Lower lobe of right lung (tissue), 2 donors: ENCODE results near the gene TRDMT1. TPM values are rescaled to one million over a fixed set of nuclear protein-coding genes. Genes with fewer than 3 reads are reported as not detected.
A peak's percentile ranks its signal among the peaks of the same experiment; 100 is the strongest.

Experiments
- ATAC-seq, 2 donors: fragments of 200-7000 bp; cut with Tn5 transposase; one replicate each; pipeline ENCODE4 v1.9.1; 2020 to 2022; ENCODE audit warnings: mild to moderate bottlenecking in 2 of 2, moderate library complexity in 2 of 2
- DNase-seq: peaks from one replicate; pipeline ENCODE4 v3.0.0-alpha.2; 2020
- H3K27ac ChIP-seq: fragments of 200-600 bp; one replicate; pipeline ENCODE4 v1.8.0; 2022
- H3K27me3 ChIP-seq: fragments of 200-600 bp; one replicate; pipeline ENCODE4 v1.8.0; 2022; ENCODE audit warnings: low read depth
- H3K36me3 ChIP-seq: fragments of 200-600 bp; one replicate; pipeline ENCODE4 v1.8.0; 2022; ENCODE audit warnings: mild to moderate bottlenecking
- H3K4me1 ChIP-seq: fragments of 200-600 bp; one replicate; pipeline ENCODE4 v1.8.0; 2022
- H3K4me3 ChIP-seq: fragments of 200-600 bp; one replicate; pipeline ENCODE4 v1.8.0; 2022; ENCODE audit warnings: mild to moderate bottlenecking
- H3K9me3 ChIP-seq: fragments of 200-600 bp; one replicate; pipeline ENCODE4 v1.8.0; 2022
- CTCF ChIP-seq: fragments of 200-600 bp; IDR thresholded peaks from one replicate; pipeline ENCODE4 v1.8.0; 2022; ENCODE audit warnings: antibody characterized with exemption, mild to moderate bottlenecking
- intact Hi-C: fragments of 100-400 bp; cut with DNase I; formaldehyde crosslinking; loops from one replicate; pipeline ENCODE4 v1.11.0; 2022
- total RNA-seq: library from RNA; stranded (reverse); fragmentation: NEBNext Ultra II Directional; extraction: Animal tissue kit (Norgen Biotek cat#: 25700); gene quantifications from one replicate; pipeline ENCODE4 v1.2.1, GENCODE V29; 2021
- donor health status: DM: no; HTN: yes; CAD: no; lungs with severe emphysema.

The TRDMT1 gene
- total RNA-seq, 1 donor from 2014 or later = 7.9 TPM

- Histone ChIP-seq H3K36me3 (no peaks in the 10 kb centered on the region), H3K27ac (no peak overlapping the region), H3K4me3 (no peak overlapping the region), H3K4me1 (no peaks in the 10 kb centered on the region), H3K9me3 (no peaks in the 10 kb centered on the region), H3K27me3 (no peaks in the 10 kb centered on the region)
- TF ChIP-seq CTCF = no peak
- ATAC-seq = no peak
- DNase-seq = no peak
- intact Hi-C loops = no loop called here
Observed at GRCh38 chr10:17208476-17208875, 7.0 kb upstream of the TRDMT1 start.

- intact Hi-C loops = no loop called here
- Histone ChIP-seq H3K27me3 (no peaks in the 10 kb centered on the region), H3K27ac (no peak overlapping the region), H3K9me3 (no peaks in the 10 kb centered on the region), H3K4me3 (no peak overlapping the region), H3K4me1 (peaks cover 5% of the 10 kb centered on the region), H3K36me3 (no peaks in the 10 kb centered on the region)
- DNase-seq = no peak
- ATAC-seq = peak in 1 of 2 donors; percentile 26
- no peak for TF ChIP-seq CTCF
Observed at GRCh38 chr10:17206210-17206709, 4.8 kb upstream of the TRDMT1 start.

GRCh38 chr10:17203416-17203815 is 1.9 kb upstream of the TRDMT1 start:
- intact Hi-C loops = no loop called here
- DNase-seq = no peak
- Histone ChIP-seq H3K4me3 (no peak overlapping the region), H3K27ac (no peak overlapping the region), H3K4me1 (peaks cover 22% of the 10 kb centered on the region), H3K9me3 (no peaks in the 10 kb centered on the region), H3K27me3 (no peaks in the 10 kb centered on the region), H3K36me3 (no peaks in the 10 kb centered on the region)
- ATAC-seq = no peak
- no peak for TF ChIP-seq CTCF

- no peaks in the 10 kb centered on the region for H3K36me3 ChIP-seq
- H3K27me3 ChIP-seq = no peaks in the 10 kb centered on the region
- no peak overlapping the region for H3K27ac ChIP-seq
- TF ChIP-seq CTCF = no peak
- DNase-seq (no peak), ATAC-seq (no peak)
- peaks cover 22% of the 10 kb centered on the region for H3K4me1 ChIP-seq
- H3K4me3 ChIP-seq = no peak overlapping the region
- no peaks in the 10 kb centered on the region for H3K9me3 ChIP-seq
- intact Hi-C loops = no loop called here
Observed at GRCh38 chr10:17202999-17203398, 1.5 kb upstream of the TRDMT1 start.

GRCh38 chr10:17202506-17202905 is 1.0 kb upstream of the TRDMT1 start:
- no peaks in the 10 kb centered on the region for H3K27me3 ChIP-seq
- H3K4me3 ChIP-seq = no peak overlapping the region
- intact Hi-C loops = no loop called here
- DNase-seq (no peak), ATAC-seq (no peak)
- no peaks in the 10 kb centered on the region for H3K36me3 ChIP-seq
- H3K27ac ChIP-seq = no peak overlapping the region
- H3K4me1 ChIP-seq = peaks cover 22% of the 10 kb centered on the region
- no peaks in the 10 kb centered on the region for H3K9me3 ChIP-seq
- no peak for TF ChIP-seq CTCF

GRCh38 chr10:17201794-17202116 is 283 bp upstream of the TRDMT1 start:
- H3K4me1 ChIP-seq = peaks cover 22% of the 10 kb centered on the region
- H3K4me3 ChIP-seq = peak overlapping the region; percentile 81
- DNase-seq (no peak), ATAC-seq (no peak)
- H3K27me3 ChIP-seq = no peaks in the 10 kb centered on the region
- no peaks in the 10 kb centered on the region for H3K9me3 ChIP-seq
- intact Hi-C loops = no loop called here
- TF ChIP-seq CTCF = no peak
- H3K36me3 ChIP-seq = no peaks in the 10 kb centered on the region
- peak overlapping the region; percentile 90 for H3K27ac ChIP-seq
